Right lobe of liver (tissue), 6 donors: ENCODE measurements around the gene SEMA4C. TPM values are rescaled to one million over a fixed set of nuclear protein-coding genes. Genes with fewer than 3 reads are reported as not detected.

Experiments
- ATAC-seq, 4 donors: fragments of 200-7000 bp; cut with Tn5 transposase; one replicate each; pipeline ENCODE4 v1.9.1; 2020; ENCODE audit warnings: mild to moderate bottlenecking in 4 of 4, moderate library complexity in 4 of 4
- DNase-seq, 3 donors: peaks; one replicate each; pipeline ENCODE4 v3.0.0-alpha.2; 2020
- H3K27ac ChIP-seq, 3 donors: fragments of 200-600 bp; one replicate each; pipeline ENCODE4 v1.8.0; 2022
- H3K27me3 ChIP-seq, 2 donors: fragments of 200-600 bp; one replicate each; pipeline ENCODE4 v1.8.0; 2022
- H3K36me3 ChIP-seq, 4 donors: fragments of 200-600 bp; sonication (generic) in 1 of 4; one replicate each; pipeline versions ENCODE4 v1.5.1 to v1.8.0; 2017 to 2022; ENCODE audit warnings: control low read depth in 1 of 4
- H3K4me1 ChIP-seq, 4 donors: fragments of 200-600 bp; sonication (generic) in 1 of 4; one replicate each; pipeline versions ENCODE4 v1.5.1 to v1.8.0; 2017 to 2022; ENCODE audit warnings: control low read depth in 1 of 4
- H3K4me3 ChIP-seq, 3 donors: fragments of 200-600 bp; one replicate each; pipeline ENCODE4 v1.8.0; 2022
- H3K9me3 ChIP-seq, 4 donors: fragments of 200-600 bp; sonication (generic) in 1 of 4; one replicate each; pipeline versions ENCODE4 v1.5.1 to v1.8.0; 2017 to 2022; ENCODE audit warnings: control low read depth in 1 of 4
- POLR2A ChIP-seq: fragments of 450-650 bp; IDR thresholded peaks from one replicate; pipeline ENCODE4 v1.6.1; 2017; ENCODE audit warnings: antibody characterized with exemption, mild to moderate bottlenecking
- WGBS: methylation state at CpG from one replicate; pipeline ENCODE4 v1.1.6; 2018; ENCODE audit warnings: low coverage, low lambda C conversion rate; ENCODE audit not compliant: insufficient coverage; ENCODE audit errors: missing lambda C conversion rate; 5-methylcytosine and 5-hydroxymethylcytosine counted together
- intact Hi-C, 2 donors: fragments of 100-400 bp; cut with DNase I; formaldehyde crosslinking; loops; one replicate each; pipeline versions ENCODE4 v1.11.2 to v1.14.1; 2022
- total RNA-seq, 6 experiments: library from RNA; depleted of rRNA in 2 of 6; stranded (reverse); fragments of >200 nt in 2 of 6; fragmentation: NEBNext Ultra II Directional in 3 of 6; extraction: Animal tissue kit (Norgen Biotek cat#: 25700) in 3 of 6; gene quantifications; one replicate each; pipeline versions ENCODE4 v1.1.0 to v1.2.4, GENCODE V29; 2016 to 2023
- TF ChIP-seq, protein P1 (sequence below), 4 donors: fragments of 200-600 bp in 3 of 4; fragments of 450-650 bp in 1 of 4; IDR thresholded peaks; one replicate each; pipeline versions ENCODE4 v1.5.1 to v1.8.0; 2016 to 2022; ENCODE audit warnings: antibody characterized with exemption in 4 of 4, mild to moderate bottlenecking in 2 of 4
- donor health status: DM: no; HTN: yes; CAD: no.
- donor health status: DM: no; HTN: no; CAD: no.
- donor health status: DM: no; HTN: no; CAD: no.
- donor health status: DM: no; HTN: yes; CAD: no.
- donor health status: DM: no; HTN: yes; CAD: no.

SEMA4C gene
- total RNA-seq, 6 experiments from 2014 or later: 11.9 to 18.9 (median 12.6) TPM

GRCh38 chr2:96823198-96823597 is 46.7 kb downstream of the SEMA4C start:
- Histone ChIP-seq H3K27me3 (no peaks in the 10 kb centered on the region), H3K9me3 (no peaks in the 10 kb centered on the region), H3K36me3 (peaks cover 0 to 37% (median 11%) of the 10 kb centered on the region in 4 donors), H3K27ac (no peak overlapping the region), H3K4me3 (no peak overlapping the region), H3K4me1 (peaks cover 0 to 56% (median 23%) of the 10 kb centered on the region in 4 donors)
- DNase-seq: no peak
- no peak for TF ChIP-seq POLR2A
- TF ChIP-seq, protein P1, sequence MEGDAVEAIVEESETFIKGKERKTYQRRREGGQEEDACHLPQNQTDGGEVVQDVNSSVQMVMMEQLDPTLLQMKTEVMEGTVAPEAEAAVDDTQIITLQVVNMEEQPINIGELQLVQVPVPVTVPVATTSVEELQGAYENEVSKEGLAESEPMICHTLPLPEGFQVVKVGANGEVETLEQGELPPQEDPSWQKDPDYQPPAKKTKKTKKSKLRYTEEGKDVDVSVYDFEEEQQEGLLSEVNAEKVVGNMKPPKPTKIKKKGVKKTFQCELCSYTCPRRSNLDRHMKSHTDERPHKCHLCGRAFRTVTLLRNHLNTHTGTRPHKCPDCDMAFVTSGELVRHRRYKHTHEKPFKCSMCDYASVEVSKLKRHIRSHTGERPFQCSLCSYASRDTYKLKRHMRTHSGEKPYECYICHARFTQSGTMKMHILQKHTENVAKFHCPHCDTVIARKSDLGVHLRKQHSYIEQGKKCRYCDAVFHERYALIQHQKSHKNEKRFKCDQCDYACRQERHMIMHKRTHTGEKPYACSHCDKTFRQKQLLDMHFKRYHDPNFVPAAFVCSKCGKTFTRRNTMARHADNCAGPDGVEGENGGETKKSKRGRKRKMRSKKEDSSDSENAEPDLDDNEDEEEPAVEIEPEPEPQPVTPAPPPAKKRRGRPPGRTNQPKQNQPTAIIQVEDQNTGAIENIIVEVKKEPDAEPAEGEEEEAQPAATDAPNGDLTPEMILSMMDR (IDR thresholded peaks at IDR 0.05): no peak
- WGBS: 82% methylated on average over 3 of the region's 11 CpGs
- no peak for ATAC-seq
- intact Hi-C loops: no loop called here

- ATAC-seq (no peak), DNase-seq (no peak)
- no peak for TF ChIP-seq POLR2A
- TF ChIP-seq, protein P1 (IDR thresholded peaks at IDR 0.05): no peak
- H3K36me3 ChIP-seq: peaks cover 0 to 33% (median 9%) of the 10 kb centered on the region in 4 donors
- H3K9me3 ChIP-seq: no peaks in the 10 kb centered on the region
- no peaks in the 10 kb centered on the region for H3K27me3 ChIP-seq
- H3K4me3 ChIP-seq: no peak overlapping the region
- no peak overlapping the region for H3K27ac ChIP-seq
- 50% methylated on average over 2 of the region's 4 CpGs for WGBS
- intact Hi-C loops: no loop called here
- peaks cover 0 to 60% (median 25%) of the 10 kb centered on the region in 4 donors for H3K4me1 ChIP-seq
These were observed 47.1 kb downstream of the SEMA4C start for GRCh38 chr2:96822786-96823185.

GRCh38 chr2:96821113-96821675 is 48.7 kb downstream of the SEMA4C start:
- WGBS: 40% methylated on average over 11 of the region's 11 CpGs
- Histone ChIP-seq H3K4me1 (peaks cover 0 to 64% (median 25%) of the 10 kb centered on the region in 4 donors), H3K27ac (peak overlapping the region in 1 of 3 donors; percentile 59), H3K4me3 (peak overlapping the region in 1 of 3 donors; percentile 76), H3K27me3 (no peaks in the 10 kb centered on the region), H3K9me3 (no peaks in the 10 kb centered on the region), H3K36me3 (peaks cover 0 to 19% (median 4%) of the 10 kb centered on the region in 4 donors)
- ATAC-seq (no peak), DNase-seq (no peak)
- intact Hi-C loops: no loop called here
- TF ChIP-seq, protein P1 (IDR thresholded peaks at IDR 0.05): no peak
- TF ChIP-seq POLR2A: no peak

- no peak for ATAC-seq
- TF ChIP-seq, protein P1 (IDR thresholded peaks at IDR 0.05): peak in 2 of 4 donors; percentile 9 to 13
- no peak for TF ChIP-seq POLR2A
These were observed 49.9 kb downstream of the SEMA4C start for GRCh38 chr2:96819876-96820511.

More at GRCh38 chr2:96819876-96820511, 49.9 kb downstream of the SEMA4C start:
- Histone ChIP-seq H3K36me3 (peaks cover 0 to 7% (median 0%) of the 10 kb centered on the region in 4 donors), H3K4me1 (peaks cover 0 to 68% (median 25%) of the 10 kb centered on the region in 4 donors), H3K27ac (peak overlapping the region in 2 of 3 donors; percentile 11 to 59), H3K27me3 (no peaks in the 10 kb centered on the region), H3K9me3 (no peaks in the 10 kb centered on the region), H3K4me3 (peak overlapping the region in 2 of 3 donors; percentile 57 to 76)
- WGBS: 74% methylated on average over 7 of the region's 12 CpGs
- DNase-seq: no peak
- intact Hi-C loops: loop anchor here (5.0 to 10.0 kb wide), 2 partner anchors 42 to 45 kb away; no protein-coding TSS in a partner anchor
